Breast epithelium (tissue), 3 donors: Measurements from ENCODE around the gene SLC6A11.
A peak's percentile ranks its signal among the peaks of the same experiment; 100 is the strongest.

Experiments
- POLR2A ChIP-seq: fragments of 450-650 bp; IDR thresholded peaks from one replicate; pipeline ENCODE4 v1.6.1; 2016; ENCODE audit warnings: antibody characterized with exemption, mild to moderate bottlenecking, moderate library complexity
- POLR2AphosphoS5 ChIP-seq, 3 donors: sonication (generic); formaldehyde crosslinking; IDR thresholded peaks; one replicate each; pipeline ENCODE4 v1.6.1; 2017; ENCODE audit warnings: antibody characterized with exemption in 3 of 3
- TF ChIP-seq, protein P1 (sequence below), 3 donors: fragments of 450-650 bp; IDR thresholded peaks; one replicate each; pipeline ENCODE4 v1.5.1; 2016 to 2017; ENCODE audit warnings: antibody characterized with exemption in 3 of 3, mild to moderate bottlenecking in 3 of 3, moderate library complexity in 3 of 3

GRCh38 chr3:10783360-10784351 is 32.4 kb upstream of the SLC6A11 start:
- no peak for TF ChIP-seq POLR2A
- TF ChIP-seq, protein P1, sequence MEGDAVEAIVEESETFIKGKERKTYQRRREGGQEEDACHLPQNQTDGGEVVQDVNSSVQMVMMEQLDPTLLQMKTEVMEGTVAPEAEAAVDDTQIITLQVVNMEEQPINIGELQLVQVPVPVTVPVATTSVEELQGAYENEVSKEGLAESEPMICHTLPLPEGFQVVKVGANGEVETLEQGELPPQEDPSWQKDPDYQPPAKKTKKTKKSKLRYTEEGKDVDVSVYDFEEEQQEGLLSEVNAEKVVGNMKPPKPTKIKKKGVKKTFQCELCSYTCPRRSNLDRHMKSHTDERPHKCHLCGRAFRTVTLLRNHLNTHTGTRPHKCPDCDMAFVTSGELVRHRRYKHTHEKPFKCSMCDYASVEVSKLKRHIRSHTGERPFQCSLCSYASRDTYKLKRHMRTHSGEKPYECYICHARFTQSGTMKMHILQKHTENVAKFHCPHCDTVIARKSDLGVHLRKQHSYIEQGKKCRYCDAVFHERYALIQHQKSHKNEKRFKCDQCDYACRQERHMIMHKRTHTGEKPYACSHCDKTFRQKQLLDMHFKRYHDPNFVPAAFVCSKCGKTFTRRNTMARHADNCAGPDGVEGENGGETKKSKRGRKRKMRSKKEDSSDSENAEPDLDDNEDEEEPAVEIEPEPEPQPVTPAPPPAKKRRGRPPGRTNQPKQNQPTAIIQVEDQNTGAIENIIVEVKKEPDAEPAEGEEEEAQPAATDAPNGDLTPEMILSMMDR (IDR thresholded peaks at IDR 0.05): peak in 2 of 3 donors; percentile 48 to 59
- TF ChIP-seq POLR2AphosphoS5 (IDR thresholded peaks at IDR 0.05): no peak
